Measurements from ENCODE around the gene ACACA.
"Not testable (repeated sequence)": the region's sequence is repeated elsewhere in the genome, so short reads cannot be mapped to it uniquely, and the experiment has no call there.

Gene ACACA

DNA sequence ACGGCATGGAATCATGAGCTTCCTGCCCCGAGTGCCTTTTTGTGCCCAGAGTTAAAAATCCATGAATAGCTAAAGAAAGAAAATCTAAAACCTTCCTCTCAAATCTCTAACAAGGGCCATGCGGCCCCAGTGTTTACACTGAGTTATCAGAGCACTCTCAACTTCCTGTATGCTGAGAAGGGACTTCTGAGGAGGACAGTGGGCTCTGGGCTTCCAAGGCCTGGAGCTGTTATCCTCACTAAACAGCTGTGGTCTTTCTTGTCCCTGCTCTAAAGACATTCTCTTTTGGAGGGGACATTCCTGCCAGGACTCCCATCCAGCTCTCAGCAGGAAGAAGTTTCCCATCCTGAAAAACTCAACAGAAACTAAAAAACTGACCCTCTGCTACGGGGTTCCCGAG, 322.3 kb downstream of the ACACA start:
- DNase-seq (ENCODE audit: extremely low read depth in 1 of 2, low read depth in 1 of 2) = no peak

DNA sequence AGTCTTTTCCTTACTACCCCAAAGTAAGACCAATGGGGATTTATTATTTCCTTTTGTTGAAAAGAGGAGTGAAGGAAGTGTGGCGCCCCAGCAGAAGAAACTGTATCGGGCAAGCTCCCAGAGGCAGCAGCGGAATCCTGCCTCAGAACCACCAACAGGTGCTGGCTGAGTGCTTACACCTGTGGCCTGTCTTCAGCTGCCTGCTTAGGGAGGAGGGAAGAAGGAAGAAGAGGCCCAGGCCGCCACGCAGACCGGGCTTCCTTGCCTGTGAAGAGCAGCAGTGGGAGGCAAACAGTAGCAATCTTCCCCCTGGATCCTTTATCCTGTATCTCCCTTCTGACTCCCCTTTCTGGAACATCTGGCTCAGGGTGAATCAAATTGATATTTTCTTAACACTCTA, 323.2 kb downstream of the ACACA start:
- DNase-seq (ENCODE audit: extremely low read depth in 1 of 2, low read depth in 1 of 2) = no peak

DNA sequence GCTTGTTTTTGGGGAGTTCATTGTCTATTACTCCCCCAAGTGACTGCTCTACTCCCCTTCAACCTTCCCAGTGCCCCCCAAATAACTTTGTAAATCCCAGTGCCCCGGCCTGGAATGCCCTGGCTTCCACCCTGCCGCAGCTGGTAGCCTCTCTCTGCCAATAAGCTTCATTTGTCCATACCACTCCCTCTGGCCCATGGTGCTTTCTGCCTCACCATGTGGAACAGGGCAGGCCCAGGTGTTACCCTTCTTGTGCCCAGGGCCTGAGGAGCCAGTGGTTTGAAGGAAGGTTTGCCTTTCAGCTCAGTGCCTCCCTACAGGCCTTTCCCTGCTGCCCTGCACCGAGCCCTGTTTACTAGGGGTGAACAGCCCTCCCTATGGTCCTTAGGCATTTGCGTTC, 323.7 kb downstream of the ACACA start:
- no peak for DNase-seq (ENCODE audit: extremely low read depth in 1 of 2, low read depth in 1 of 2)

DNA sequence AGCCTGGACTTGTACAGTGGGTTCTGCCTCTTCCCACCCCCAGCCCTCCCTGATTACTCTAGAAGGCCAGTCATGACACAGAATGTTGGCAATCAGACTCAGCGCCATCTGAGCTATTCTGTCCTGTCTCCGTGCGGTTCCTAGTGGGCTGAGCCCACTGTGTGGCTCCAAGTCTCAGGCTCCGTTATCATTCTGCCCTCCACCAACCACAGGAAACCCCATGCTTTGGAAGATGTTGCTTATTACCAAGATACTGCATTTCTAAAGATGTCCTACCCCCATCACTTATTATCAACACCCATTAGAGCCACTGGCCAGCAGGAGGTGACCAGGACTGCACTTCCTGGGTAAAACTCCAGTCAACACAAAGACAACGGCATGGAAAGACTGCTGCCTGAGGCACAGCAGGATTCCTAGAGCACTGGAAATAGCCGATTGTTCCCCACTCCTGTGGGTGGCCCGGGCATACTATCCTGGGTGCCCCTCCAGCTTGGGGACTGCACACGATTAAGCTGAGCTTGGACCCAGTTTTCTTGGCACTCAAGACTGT, 324.2 kb downstream of the ACACA start:
- DNase-seq (ENCODE audit: extremely low read depth in 1 of 2, low read depth in 1 of 2) = no peak

DNA sequence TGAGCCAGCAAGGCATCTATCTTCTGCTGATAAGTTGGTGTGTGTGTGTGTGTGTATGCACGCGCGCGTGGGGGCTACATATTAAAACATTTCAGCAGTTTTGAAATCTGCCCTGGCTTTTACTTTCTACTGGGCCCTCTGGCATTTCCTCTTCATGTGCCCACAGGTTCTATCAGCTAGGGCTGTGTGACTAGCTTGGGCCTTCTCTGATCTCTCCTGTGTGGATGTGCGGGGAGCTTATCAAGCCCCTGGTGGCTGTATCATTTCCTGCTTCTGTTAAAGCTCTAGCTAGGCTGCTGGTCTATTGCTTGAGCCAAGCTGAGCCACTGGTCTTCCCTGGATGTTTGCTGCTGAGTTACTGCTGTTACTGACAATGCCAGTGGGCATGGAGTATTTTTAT, 325.3 kb downstream of the ACACA start:
- DNase-seq (ENCODE audit: extremely low read depth in 1 of 2, low read depth in 1 of 2) = no peak

DNA sequence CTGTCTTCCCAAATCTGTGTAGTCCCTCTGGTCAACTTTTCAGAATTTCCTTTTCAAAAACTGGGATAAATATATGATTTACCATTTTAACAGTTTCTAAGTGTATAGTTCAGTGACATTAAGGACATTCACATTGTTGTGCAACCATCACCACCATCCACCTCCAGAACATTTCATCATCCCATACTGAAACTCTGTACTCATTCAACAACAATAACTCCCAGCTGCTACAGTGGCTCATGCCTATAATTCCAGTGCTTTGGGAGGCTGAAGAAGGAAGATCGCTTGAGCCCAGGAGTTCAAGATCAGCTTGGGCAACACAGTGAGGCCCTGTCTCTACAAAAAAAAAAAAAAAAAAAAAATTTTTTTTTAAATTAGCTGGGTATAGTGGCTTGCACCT, 326.9 kb downstream of the ACACA start:
- no peak for DNase-seq (ENCODE audit: extremely low read depth in 1 of 2, low read depth in 1 of 2)

DNA sequence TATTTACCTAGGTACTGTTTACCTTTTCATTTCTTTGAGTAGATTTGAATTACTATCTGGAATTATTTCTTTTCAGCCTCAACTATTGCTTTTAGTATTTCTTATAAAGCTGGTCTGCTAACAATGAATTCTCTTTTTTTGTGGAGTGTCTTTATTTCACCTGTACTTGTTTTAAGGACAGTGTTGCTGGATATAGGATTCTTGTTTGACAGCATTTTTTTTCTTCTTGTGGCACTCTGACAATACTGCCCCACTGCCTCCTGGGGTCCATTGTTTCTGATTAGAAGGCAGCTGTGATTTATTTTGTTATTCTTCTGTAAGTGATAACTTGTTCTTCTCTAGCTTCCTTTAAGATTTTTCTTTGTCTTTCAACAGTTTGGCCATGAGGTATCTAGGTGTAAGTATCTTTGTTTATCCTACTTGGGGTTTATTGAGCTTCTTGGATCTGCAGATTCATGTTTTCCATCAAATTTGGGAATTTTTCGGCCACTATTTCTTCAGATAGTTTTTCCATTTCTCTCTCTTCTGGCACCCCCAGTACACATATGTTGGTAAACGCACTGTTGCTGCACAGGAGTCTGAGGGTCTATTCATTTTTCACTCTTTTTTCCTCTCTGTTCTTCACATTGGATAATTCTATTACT, 327.4 kb downstream of the ACACA start:
- DNase-seq (ENCODE audit: extremely low read depth in 1 of 2, low read depth in 1 of 2) = no peak

DNA sequence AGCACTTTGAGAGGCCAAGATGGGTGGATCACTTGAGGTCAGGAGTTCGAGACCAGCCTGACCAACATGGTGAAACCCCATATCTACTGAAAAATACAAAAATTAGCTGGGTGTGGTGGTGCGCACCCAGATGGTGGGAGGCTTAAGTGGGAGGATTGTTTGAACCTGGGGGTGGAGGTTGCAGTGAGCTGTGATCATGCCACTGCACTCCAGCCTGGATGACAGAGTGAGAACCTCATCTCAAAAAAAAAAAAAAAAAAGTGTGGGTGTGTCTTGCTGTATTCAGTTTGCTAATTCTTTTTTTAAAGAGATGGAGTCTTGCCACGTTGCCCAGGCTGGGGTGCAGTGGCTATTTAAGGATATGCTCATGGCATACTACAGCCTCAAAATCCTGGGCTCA, 333.2 kb downstream of the ACACA start:
- not testable (repeated sequence) for DNase-seq (ENCODE audit: extremely low read depth in 1 of 2, low read depth in 1 of 2)

DNA sequence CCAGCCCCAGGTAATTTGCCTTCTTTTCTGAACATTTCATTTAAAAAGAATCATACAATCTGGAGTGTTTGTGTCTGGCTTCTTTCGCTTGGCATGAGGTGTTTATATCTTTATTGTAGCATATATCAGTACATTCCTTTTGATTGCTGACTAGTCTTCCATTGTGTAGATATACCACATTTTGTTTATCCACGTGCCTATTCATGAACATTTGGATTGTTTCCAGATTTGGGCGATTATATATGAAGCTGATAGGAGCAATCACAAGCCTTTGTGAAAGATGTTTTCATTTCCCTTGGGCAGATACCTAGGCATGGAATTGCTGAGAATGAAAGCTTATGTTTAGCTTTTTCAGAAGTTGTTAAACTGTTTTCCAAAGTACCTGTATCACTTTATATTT, 337.5 kb downstream of the ACACA start:
- DNase-seq (ENCODE audit: extremely low read depth in 1 of 2, low read depth in 1 of 2) = no peak

DNA sequence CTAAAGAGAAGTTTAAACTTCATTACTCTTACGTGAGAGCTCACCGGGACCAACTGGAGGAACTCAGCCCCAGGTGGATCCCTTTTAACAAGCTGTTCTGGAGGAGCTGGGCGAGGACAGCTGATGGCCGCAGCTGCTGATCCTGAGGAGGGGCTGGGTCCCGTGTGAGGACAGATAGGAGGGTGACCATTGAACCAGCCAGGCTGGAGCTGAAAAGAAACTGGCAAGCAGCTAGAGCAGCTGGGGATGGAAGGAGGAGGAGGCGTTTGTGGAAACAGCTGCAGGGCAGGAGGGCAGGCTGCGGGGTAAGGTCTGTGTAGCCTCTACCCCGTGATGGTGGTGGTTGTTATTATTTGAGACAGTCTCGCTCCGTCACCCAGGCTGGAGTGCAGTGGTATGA, 338.4 kb downstream of the ACACA start:
- DNase-seq (ENCODE audit: extremely low read depth in 1 of 2, low read depth in 1 of 2) = no peak

DNA sequence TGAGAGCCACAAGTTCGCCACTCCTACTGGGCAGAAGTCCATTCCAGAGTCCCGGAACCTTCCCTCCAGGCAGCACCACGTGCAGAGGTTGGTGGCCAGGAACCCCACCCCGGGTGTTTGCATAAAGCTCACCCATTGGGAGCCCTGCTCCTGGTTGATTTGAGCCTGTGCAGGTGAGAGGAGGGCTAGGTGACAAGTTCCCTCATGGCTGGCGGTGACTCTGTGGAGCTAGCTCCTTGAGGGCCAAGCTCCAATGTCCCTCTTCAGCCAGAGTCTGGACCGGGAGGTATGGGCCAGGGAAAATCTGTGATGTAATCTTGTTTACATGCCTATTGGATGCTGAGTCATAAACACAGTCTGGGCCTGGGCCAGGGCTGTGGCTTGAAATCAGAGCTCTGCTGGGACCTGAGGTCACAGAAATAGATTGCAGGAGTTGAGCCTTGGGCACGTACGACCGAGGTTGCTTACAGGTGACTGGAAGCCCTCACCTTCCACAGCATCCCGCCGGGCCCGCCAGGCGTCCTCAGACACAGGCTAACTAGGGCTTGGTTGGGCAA, 339.0 kb downstream of the ACACA start:
- no peak for DNase-seq (ENCODE audit: extremely low read depth in 1 of 2, low read depth in 1 of 2)

DNA sequence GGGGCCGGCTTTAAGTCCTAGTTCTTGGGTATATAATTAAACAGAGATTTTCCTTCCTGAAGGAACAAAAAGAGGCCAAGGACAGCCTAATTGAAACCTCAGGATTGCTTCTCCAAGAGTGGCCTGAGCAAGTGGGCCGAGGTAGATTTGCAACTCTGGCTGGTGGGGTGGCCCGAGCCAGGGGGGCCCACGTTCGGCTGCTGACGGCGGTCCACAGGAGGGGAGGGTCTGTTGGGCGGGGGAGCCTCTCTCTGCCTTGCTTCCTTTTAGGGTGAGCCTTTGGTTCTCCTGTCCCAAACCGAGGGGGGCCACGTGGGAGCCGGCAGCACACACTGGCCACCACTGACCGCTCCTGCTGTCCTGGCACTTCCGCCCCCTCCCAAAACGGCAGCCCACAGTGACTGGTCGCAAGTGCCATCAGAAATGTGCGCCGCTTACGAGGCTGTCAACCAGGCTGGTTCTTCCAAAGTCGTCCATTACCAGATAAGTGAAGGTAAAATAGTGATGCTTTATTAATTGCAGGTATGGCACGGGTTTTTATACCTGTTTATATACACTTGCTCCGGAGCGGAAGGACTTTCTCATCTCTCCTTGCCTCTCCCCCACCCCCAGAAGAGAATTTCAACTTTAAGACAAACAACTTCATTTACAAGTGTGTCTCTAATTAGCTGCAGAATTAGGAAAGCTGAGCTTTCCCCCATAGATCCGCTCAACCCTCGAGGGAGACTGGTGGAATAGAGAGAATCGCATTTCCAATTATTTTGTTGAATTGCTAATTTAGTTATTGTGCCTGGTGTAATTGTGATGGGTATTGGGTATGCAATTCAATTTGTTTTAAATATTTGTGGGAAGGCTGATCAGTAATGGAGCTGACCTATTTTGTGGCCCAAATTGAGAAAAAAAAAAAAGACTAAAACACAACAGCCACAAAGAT, 340.0 kb downstream of the ACACA start:
- no peak for DNase-seq (ENCODE audit: extremely low read depth in 1 of 2, low read depth in 1 of 2)

DNA sequence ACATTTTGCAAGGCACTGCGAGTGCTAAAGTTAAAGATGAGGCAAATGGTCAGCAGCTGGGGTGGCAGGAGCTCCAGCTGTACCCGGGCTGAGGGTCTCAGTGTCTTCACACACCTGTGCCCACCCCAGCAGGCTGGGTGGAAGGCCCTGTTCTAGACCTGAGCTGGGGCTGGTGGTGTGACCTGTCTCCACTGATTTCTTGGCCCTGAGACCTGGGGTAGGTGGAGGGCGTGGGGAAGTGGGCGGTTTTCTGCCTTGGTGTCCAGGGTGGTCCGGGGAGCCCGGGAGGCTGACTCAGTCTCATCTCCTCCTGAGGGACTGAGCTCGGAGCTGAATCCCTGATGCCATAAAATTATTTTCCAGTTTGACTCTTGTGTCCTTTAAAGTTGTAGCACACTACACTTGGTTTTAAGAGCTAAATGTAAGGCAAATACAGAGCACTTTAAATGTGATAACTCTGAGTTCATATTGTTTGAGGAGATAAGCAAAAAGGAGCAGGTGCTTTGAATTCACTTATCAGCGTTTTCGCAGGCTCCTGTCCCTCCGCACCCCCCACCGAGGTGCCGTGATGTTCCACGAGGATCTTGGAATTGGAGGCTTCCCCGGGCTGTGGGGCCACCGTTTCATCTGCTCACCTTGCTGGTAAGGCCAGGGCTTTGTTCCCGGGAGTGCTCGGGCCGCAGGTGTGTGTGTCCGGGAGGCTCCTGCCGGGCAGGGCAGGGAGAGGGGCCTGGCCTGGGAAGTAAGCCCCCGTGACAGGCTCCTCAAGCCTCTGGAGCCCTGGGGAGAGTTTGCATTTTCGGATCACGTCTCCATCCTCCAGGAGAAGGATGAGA, 340.9 kb downstream of the ACACA start:
- DNase-seq (ENCODE audit: extremely low read depth in 1 of 2, low read depth in 1 of 2) = no peak

DNA sequence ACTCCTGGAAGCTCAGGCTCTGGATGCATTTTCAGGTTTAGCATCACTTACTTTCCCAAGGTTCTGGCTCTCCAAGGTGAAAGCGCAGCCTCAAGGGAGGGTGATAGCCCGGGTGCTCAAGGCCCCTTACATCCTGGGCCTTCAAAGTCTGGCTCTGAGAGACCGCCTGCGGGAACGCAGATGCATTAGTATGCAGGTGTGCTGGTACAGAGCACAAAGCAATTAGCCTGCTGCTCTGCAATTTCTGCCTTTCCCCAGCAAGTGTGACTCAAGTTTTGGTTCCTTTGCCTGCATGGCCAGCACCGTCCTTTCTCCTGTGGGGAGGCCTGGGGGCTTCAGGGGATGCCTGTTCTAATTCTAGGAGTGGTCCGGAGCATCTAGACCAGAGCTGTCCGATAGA, 341.7 kb downstream of the ACACA start:
- DNase-seq (ENCODE audit: extremely low read depth in 1 of 2, low read depth in 1 of 2) = no peak

DNA sequence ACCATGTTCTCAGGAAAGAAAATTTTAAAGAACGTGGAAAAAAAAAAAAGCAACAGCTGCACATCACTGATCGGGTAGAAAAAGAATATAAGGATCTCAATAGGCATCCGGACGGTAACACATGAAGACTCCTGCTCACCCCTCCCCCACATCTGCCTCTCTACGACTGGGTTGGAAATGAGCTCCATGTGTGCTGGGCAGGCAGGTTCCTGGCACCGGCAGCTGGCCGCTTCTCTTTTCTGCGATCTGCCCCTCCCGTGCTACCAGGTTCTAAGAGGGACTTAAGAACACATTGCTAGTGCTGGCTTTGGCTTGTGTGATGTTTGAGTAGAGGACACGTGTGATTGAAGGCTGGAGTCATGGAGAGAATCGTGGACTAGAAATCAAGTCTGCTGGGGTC, 342.4 kb downstream of the ACACA start:
- DNase-seq (ENCODE audit: extremely low read depth in 1 of 2, low read depth in 1 of 2) = no peak

DNA sequence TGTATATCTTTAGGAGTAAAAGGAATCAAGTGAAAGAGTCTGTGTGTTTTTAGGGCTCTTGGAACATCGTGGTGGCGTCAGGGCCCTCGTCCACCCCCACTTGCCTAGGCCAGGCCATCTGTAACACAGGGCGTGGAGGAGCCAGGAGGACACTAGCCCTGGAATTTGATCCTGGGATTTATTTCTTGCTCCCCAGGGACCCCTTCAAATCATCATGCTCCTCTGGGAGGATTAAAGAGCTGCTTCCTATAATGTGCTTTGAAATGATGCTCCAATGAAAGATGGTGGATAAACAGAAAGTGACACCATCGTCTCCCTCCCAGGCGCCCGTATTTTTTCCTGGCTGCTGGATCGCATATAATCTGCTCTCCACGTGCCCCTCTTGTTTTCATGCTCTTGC, 344.6 kb downstream of the ACACA start:
- no peak for DNase-seq (ENCODE audit: extremely low read depth in 1 of 2, low read depth in 1 of 2)

DNA sequence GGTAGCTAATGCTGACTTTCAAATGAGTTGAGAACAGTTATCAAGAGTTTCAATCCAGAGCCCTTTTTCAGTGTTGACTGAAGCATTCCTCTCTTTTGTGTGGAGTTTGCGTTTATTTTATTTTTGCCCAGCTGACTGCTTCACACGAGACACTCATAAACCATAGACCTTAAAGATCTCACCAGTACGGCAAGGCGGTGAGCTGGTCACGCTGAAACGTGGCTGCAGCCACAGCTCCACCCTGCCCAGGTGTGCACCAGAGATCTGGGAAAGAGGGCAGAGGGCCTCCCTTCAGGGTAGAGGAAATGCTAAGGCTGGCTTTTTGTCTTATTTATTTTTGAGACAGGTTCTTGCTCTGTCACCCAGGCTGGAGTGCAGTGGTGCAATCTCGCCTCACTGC, 345.7 kb downstream of the ACACA start:
- no peak for DNase-seq (ENCODE audit: extremely low read depth in 1 of 2, low read depth in 1 of 2)

DNA sequence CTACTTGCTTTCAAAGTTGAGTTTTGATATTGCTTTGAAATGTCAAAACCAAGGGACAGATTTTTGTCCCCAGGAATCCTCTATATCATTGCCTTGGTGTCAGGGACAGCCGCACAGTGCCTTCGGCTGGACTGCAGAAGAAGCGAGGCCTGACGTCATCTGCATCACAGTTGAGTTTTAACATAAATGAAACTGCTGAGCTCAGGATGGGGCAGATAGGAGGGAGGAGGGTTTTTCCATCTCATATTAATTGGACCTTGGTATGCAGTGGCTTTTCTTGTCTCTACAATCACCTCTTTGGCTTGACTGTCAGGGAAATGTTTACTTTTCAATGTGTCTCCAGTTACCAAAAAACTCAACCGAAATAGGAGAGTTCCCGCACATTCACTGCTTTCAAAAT, 346.5 kb downstream of the ACACA start:
- no peak for DNase-seq (ENCODE audit: extremely low read depth in 1 of 2, low read depth in 1 of 2)

DNA sequence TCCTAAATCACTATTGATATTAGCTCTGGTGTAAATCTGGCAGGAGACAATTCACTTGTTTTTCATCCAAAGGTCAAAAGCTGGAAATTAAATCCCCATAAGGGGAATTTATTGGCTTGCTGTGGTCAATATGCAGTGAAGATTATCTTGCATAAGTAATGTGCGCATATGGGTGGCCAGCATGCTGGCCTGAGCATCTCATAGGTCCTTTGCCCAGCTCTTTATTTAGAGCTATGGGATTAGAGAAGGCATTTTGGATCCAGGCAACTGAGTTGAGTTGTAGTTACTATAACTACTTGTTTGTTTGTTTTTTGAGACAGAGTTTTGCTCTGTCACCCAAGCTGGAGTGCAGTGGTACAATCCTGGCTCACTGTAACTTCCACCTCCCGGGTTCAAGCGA, 347.1 kb downstream of the ACACA start:
- DNase-seq (ENCODE audit: extremely low read depth in 1 of 2, low read depth in 1 of 2) = no peak

DNA sequence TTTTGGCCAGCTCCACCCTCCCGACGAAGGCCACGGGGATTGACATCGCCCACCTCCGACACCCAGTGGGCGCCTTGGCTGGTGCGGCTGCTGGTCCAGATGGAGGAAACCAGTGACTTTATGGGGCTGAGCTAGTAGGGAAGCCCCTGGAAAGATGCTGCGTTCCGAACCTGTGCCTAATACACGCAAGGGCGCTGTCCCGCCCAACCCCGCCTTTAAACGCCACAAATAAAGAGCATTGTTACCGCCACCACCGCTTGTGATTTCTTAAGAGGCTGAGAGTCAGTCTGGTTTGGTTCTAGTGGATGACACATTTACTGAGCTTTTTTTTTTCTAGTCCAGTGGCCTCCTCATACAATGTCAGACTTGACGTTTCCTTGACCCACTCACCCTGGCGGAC, 350.0 kb downstream of the ACACA start:
- DNase-seq (ENCODE audit: extremely low read depth in 1 of 2, low read depth in 1 of 2) = no peak

DNA sequence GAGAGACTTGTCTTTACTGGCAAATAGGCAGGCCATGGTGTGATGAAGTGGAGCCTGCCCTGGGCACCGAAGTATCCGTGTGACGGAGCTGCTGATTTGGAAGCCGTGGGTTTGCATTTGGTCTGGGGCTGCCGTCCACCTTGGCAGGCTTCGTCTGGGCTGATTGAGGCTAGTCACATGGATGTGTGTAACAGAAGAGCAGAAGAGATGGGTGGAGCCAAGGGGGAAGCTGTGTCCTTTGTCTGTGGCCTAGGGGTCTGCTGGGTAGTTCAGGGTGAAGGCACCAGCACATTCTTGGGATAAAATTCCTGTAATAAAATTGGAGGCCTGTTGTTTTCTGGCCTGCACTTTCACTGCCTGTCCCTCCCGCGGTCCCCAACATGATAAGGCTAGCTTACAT, 351.7 kb downstream of the ACACA start:
- no peak for DNase-seq (ENCODE audit: extremely low read depth in 1 of 2, low read depth in 1 of 2)
